GM12875 (cell line): Measurements from ENCODE around the gene UCK2.

Source experiments
- H3K4me3 ChIP-seq: one replicate; pipeline ENCODE4 v1.5.1; 2011; ENCODE audit warnings: low read depth, low read length, control low read depth
- TF ChIP-seq, protein P1 (sequence below): IDR thresholded peaks from 2 replicates; pipeline ENCODE4 v1.5.1; 2011; ENCODE audit warnings: low read depth, mild to moderate bottlenecking, control low read depth, inconsistent platforms, low read length, moderate library complexity, borderline replicate concordance; ENCODE audit not compliant: insufficient read depth

UCK2 gene

DNA sequence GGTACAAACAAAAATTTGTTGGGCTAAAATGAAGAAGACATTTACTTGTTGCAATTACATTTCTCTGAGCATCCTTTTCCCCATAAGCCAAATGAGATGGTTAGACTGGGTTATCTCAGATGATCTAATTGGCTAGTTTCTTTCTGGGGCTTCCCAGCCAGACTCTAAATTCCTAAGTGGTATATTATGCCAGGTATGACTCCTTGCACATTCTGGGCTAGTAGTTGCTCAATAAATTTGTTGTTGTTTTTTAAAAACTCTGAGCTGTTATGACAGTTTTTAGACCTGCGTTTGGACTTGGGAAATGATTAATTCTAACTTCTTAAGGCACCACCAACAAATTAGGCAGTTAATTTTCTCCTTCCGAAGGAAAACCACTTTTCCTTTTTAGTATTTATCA lies 66.1 kb downstream of the UCK2 start:
- no peak overlapping the region for H3K4me3 ChIP-seq

DNA sequence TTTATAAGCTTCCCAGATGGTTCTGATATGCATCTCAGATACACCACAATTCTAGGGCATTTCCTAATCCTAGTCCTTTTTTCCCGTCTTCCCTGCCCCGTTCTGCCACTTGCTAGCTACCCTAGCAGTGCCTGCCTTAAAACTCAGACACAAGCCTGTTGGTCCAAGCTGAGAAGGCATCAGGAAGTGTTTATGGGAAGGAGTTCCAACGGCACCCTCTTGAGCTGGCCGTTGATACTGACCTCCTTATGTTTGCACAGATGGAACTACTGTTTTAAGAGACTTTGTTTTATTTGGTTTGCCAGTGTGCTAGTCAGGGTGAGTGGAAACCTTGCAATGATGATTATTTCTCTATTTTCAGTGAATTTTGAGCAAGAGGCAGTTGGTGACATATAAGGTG lies 67.2 kb downstream of the UCK2 start:
- no peak overlapping the region for H3K4me3 ChIP-seq
- TF ChIP-seq, protein P1, sequence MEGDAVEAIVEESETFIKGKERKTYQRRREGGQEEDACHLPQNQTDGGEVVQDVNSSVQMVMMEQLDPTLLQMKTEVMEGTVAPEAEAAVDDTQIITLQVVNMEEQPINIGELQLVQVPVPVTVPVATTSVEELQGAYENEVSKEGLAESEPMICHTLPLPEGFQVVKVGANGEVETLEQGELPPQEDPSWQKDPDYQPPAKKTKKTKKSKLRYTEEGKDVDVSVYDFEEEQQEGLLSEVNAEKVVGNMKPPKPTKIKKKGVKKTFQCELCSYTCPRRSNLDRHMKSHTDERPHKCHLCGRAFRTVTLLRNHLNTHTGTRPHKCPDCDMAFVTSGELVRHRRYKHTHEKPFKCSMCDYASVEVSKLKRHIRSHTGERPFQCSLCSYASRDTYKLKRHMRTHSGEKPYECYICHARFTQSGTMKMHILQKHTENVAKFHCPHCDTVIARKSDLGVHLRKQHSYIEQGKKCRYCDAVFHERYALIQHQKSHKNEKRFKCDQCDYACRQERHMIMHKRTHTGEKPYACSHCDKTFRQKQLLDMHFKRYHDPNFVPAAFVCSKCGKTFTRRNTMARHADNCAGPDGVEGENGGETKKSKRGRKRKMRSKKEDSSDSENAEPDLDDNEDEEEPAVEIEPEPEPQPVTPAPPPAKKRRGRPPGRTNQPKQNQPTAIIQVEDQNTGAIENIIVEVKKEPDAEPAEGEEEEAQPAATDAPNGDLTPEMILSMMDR, result no peak

More for the DNA sequence above, 66.1 kb downstream of the UCK2 start:
- TF ChIP-seq, protein P1, result no peak

DNA sequence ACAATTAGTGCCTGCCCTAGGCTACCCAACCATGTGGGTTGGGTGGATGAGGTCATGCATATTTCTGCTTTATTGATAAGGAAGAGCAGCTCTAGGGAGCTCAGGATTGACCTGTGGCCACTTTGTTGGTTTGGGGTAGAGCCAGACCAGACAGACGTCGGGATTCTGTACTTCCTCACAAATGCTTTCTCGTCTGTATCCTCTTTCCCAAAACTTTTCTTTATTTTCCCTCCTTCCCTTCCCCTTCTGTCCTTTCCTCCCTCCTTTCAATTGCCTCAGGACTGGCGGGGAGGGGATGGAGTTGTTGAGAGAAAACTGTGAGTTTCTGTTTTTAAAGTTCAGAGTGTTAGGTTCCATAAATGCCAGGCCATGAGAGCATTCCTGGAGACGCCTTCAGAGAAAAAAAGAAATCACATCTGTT lies 68.0 kb downstream of the UCK2 start:
- no peak overlapping the region for H3K4me3 ChIP-seq
- TF ChIP-seq, protein P1, result no peak

- no peak overlapping the region for H3K4me3 ChIP-seq
- TF ChIP-seq, protein P1, result no peak
Observed at GRCh38 chr1:165896277-165896676, 68.9 kb downstream of the UCK2 start.

DNA sequence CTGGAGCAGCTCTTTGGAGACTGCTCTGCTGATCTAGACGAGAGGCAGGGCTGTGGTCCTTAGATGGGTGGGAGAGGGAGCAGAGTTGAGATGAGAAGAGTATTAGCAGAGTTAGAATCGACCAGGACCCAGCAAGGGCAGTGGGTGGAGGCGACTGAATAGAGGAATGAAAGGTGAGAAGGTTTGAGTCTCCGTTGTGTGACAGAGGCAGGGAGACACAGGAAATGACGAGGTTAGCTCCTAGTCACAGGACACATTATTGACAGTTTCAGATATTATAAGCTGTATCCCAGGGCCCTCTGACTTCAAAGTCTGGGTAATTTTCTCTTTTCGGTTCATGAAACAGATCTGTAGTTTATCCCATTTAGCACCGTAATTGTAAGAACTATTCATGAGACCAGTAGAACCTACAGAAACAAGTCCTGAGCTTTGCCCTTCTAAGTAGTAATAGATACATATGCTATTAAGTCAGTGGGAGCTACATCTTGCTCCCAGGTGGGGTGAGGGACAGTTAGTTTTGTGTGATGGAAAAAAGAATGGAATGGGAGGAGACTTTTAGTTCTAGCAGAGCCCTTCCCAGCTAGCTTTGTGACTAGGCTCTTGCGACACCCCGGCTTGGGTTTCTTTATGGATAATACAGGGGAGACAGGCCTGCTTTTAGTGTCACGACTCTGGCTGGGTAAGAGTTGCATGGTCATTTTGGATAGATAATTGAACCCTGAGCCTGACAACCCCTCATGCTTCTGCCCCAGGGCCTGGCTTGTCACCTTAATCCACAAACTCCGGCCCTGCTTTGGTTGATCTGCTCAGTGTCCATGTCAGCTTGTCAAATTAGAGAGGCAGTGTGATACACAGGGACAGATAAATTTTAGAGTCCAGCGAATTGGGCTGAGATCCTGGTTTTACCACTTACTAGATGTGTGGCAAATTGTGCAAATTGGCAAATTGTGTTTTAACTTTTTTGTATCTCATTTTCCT lies 70.2 kb downstream of the UCK2 start:
- no peak overlapping the region for H3K4me3 ChIP-seq
- TF ChIP-seq, protein P1, result no peak

DNA sequence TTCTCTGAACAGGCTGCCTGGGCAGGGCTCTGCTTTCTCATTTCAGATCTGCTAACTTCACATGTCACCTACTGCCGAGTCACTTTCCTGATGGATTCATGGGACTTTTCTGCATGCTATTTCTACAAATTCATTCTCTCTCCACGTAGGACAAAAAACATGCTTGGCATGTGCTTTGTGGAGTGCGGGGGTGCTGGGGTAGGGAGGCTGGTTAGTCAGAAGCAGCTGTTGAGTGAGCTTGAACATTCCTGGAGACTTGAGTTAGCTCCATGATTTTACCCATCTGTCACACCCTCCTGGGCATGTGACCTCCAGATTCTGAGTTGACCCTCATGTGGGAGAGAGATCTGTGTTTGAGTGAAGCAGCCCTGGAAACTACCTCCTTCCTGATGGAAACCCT lies 71.4 kb downstream of the UCK2 start:
- TF ChIP-seq, protein P1, result no peak
- H3K4me3 ChIP-seq, result no peak overlapping the region

GRCh38 chr1:165899461-165899941 lies 72.1 kb downstream of the UCK2 start:
- TF ChIP-seq, protein P1, result no peak
- H3K4me3 ChIP-seq, result no peak overlapping the region
